Measurements from ENCODE around the gene PBX1.
A peak's percentile ranks its signal among the peaks of the same experiment; 100 is the strongest.

PBX1 gene

DNA sequence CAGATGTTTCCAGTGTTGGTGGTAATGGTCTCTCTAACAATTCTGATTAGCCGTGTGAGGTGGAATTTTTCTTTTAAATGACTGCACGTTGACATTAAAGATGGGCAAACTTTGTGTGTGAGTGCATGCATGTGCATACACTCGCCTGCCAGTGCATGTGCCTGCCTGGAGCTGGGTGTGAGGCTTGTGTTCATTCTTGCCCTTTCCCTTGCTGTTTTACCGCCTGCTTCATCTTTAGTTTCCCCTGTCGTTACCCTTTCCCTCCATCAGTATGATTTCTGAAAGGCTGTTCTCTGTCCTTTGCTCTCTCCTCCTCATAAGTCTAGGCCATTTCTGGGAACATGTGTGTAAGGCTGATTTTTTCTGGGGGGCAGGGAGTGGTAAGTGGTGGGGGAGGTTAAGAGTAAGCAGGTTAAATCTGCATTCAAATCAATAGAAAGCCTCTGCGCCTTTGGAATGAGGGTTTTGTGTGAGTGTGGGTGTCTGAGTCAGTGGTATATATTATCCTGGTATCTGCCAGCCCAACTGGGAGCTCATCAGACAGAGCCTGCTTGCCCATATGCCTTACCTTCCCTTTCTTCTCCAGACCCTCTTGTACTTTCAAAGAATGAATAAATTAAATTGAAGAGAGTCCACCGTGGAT is 112.5 kb downstream of the PBX1 start:
- no peak for DNase-seq

GRCh38 chr1:164671966-164672571 is 113.1 kb downstream of the PBX1 start:
- no peak for DNase-seq

GRCh38 chr1:164672588-164672987 is 113.6 kb downstream of the PBX1 start:
- DNase-seq: no peak

DNA sequence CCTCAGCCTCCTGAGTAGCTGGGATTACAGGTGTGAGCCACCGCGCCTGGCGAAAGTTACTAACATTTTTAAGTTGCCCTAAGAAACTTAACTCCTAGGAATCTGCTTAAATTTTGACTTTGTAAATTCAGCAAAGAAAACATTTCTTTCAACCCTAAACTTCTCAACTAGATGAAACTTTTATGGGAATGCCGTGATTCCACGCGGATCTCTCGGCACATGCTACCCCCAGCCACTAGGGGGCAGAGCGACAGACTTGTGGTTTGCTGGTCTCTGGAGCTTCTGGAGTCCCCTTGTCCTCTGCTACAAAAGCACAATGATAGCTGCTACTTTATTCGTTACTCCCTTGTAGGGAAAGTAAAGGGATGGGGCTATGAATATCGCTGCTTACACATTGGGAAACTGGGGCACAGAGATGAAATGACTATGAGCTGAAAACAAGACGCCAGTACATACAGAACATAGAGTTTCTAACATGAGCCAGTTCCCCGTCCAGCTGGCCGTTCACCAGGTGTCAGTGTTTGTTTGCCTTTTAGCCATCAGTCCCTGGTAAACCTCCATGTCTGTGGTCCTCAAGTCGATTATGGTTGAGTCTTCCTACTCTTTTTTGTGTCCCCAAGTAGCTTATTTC is 114.7 kb downstream of the PBX1 start:
- peak; percentile 43 for DNase-seq

- no peak for DNase-seq
These were observed 116.4 kb downstream of the PBX1 start for GRCh38 chr1:164675342-164675904.

DNA sequence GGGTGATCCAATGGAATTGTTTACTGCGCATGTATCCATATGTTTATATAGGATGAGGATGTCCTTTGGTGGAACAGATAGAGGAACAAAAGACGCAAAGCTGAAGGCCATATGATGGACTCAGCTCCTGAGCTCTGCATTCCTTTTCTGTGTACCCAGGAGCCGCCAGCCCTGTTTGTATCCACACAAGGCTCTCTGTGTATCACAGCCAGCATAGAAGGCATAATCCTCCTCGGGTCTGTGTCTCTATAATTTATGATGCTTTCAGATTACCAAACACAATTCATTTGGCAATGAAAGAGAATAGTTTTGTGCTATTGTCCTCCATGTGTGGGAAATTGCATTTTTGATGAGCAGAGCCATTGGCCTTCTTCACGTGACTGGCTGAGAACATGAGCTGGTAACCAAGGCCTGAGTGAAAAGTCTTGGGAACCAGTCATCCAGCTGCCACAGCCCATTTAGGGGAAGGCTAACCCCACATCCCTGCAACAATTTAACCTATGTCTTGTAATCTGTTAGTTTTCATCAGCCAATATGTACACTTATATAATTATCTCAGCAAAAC is 119.2 kb downstream of the PBX1 start:
- no peak for DNase-seq

DNA sequence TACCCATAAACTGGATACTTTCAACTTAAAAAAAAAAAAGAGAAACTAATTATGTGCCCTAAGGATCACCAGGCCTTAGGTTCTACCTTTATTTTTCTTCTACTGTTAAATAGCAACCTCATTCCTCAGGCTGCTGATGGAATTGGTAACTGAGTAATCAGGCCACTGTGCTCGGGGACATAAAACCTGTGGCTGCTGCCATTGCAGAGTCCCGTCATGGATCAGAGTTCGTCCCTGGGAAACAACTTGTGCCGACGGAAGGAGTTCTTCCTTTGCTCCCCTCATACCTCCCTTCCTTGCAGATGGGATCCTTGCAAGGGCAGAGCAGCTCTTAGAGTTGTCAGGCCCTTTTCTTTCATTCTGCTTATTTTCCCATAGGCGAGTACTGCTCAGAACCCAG is 123.6 kb downstream of the PBX1 start:
- DNase-seq: no peak

DNA sequence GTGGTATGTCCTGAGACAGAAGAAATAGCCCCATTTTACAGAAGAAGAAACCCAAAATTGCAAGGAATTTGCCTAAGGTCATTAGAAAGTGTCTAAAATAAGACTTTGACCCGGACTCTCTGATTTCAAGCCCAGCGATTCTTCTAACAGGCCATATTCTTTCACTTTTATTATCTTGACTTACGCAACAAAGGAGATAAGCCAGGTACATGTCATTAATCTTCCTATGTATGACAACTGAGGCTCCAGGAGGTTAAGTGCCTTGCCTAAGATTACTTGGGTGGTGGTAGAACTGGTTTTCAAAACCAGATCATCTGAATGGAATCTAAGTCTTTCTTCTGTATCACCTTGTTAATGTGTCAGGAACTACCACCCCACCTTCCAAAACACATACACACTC is 124.3 kb downstream of the PBX1 start:
- no peak for DNase-seq

DNA sequence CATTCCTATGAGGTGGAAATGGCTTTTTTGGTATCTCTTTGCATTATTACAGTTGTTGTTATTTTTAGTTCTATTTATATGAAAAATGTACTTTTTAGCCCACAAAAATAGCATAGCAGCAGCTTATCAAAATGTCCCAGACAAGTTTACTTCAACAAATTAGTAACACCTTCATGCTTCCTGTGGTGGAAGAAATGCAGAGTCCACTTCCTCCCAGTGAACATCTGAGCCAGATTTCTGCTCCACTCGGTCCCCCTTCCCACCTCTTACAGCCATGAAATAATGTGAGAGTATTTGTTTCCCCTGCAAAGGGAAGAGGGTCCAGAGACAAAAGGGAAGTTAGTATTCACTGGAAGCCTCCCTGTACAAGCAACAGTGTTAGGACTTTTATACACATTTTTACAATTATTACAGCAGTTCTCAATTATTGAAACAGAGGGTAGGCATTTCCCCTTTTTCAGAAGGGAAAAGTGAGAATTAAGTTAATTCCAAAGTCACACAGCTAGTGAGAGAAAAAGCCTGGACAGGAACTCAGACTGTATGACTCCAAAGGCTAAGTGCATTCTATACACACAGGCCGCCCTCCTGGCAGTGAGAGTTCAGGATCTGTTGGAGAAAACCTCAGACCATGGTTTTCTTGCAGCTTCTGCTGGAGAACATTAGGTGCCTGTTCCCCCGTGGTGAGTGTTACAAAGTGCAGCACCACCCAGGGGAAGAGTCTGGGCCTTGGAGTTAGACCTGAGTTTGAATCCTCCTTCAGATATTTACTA is 126.5 kb downstream of the PBX1 start:
- no peak for DNase-seq

DNA sequence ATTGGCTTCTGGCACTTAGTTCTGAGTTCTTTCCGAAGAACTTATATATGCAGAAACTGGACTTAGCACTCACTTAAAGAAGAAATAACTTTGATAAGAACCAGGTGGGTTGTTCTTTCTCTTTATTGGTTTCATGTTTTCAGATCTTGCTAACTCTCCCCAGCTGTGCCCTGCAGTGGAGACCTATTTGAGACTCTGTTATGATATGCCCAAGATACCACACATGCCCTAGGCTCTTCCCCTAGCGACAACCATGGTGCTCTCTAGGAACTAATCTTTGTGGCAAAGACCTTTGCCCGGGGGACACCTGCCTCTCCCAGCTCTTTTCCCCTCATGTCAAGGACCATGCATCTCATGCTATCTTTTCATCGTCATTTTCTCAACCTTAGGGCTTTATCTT is 128.8 kb downstream of the PBX1 start:
- DNase-seq: no peak

DNA sequence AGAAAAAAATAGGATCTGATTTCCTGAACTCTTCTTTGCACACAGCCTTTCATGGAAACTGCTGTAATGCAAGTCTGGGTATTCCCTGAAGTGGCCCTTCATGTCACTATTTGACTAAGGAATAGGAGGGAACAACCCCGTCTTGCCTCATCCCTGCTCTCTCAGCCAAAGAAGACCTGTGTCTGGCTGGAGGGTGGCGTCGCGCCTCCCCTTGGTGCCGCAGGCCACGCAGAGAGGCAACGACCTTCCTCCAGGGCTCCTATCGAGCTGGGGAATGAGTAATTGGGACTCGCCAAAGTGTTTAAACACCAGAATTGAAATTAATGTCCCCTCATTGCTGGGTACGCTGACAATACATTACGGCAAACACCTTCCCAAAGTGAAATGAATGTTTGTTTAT is 129.8 kb downstream of the PBX1 start:
- DNase-seq: no peak

GRCh38 chr1:164689672-164690511 is 130.9 kb downstream of the PBX1 start:
- no peak for DNase-seq

DNA sequence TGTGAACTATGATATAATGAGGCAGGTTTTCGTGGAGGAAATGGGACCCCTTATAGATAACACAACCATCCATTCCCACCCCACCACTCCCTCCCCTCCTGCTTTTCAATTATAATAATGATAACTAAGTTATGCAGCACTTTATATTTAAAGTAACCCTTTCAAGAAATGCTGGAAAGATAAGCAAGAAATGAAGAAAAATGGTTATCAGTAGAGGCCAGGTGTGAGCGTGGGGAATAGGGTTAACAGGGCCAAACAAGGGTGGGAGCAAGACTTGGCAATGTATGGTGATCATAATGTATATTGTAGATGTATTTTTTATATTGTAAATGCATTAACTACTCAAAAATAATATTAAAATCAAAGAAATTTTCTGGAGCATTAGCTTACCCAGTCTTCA is 133.4 kb downstream of the PBX1 start:
- DNase-seq: no peak

DNA sequence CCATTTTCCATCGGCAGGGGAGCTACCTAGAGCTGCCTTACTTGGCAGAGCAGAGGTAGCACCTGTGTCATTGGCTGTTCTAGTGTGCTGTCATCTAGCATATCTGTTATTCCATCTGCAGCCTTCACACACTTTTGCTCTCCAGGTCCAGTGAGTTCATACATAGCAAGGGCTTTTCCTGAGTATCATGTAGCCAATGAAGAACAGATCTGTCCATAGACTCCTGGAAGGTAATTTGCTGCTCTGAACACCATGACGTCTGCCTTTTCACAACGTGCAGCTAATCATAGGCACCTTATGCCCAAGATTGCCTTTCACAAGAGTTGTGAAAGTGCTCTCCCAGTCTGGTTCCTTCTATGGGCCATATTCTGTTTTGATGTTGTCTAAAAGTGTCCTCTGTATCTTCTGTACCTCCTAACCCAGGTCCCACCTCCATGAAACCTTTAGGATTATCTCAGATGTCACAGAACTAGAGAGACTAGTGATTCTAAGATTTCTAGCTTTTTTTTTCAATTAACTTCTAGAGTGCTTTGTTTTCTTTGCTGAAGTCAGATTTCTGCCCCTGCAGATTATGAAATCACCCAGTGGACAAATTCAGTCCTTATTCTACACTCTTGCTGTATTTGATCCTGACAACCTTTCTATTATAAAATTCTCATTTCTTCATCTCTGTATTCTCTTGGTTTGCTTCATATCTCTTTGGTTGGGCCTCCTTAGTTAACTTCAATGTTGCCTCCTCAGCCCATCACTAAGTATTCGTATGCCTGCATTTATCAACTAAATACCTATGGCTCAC is 134.8 kb downstream of the PBX1 start:
- DNase-seq: no peak

GRCh38 chr1:164694505-164694904 is 135.5 kb downstream of the PBX1 start:
- no peak for DNase-seq

DNA sequence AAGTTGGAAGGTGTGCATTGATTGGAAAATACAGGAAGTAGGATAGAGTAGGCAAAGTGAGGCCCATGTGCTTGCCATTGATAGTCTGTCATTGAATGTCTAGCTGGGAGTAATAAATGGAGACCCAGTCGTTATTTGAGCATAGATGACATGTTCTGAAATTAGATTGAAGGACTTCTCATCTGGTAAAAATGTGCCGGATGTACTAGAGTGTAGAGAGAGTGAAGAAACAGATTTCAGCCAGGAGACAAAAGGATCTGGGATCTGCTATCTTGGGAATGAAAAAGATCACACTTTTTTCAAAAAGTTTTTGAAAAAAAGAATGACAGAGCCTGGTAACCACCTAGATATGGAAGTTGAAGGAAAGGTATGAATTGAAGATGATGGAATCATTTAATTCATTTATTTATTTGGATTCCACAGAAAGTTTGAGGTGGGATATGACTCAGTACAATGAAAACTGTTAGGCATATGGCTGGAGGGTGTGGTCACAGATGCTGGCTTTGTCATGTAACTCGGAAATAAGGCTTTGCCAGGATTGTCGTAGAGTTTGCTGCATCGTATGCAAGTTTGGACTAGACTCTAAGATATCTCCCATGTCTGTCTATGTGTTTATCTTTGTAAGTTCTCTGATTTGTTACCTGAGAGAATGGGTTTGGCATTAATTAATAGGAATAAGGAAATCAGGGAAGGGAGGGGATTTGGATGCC is 137.1 kb downstream of the PBX1 start:
- no peak for DNase-seq

GRCh38 chr1:164699815-164700491 is 141.0 kb downstream of the PBX1 start:
- no peak for DNase-seq

- DNase-seq: no peak
These were observed 141.7 kb downstream of the PBX1 start for GRCh38 chr1:164700683-164701082.

DNA sequence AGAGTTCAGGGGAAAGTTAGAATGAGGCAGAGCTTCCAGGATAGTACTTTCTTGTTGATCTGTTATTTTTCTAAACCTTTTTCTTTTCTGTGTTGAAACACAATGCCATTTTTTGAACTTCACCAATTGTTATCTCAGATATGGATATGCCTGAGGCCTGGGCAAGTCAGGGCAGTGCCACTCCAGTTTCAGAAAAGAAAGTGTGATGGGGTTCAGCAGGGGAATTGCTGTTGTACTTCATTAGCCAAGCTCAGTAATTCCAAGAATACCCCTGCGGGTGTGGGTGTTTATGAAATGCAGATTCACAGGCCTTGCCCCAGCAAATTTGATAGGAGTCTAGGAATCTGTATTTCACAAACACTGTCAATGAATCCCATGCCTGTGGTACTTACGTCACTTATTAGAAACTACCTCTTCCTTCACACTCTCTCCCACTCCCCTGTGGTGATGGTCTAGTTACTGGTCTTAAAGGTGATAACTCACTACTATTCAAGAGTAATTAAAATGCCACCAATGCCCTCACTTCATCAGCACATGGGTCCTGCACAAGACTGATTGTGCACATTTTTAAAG is 142.3 kb downstream of the PBX1 start:
- DNase-seq: no peak

DNA sequence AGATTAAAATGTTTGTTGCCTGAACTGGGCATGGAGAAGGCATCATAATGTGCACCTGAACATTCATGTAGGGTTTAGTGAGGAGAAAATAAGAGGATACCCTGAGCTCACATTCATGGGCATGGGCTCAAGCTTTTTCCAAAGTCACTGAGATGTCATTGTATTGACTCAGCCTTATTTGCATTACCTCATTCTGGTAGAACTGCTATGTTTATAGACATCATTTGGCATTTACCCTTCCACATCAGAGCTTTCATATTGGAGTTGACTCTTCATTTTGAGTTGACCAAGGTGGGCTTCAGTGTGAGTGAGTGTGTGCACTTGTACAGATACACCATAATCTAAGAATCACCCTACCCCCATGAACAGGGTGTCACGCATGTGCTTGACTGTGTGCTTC is 143.2 kb downstream of the PBX1 start:
- no peak for DNase-seq

Measured in RPMI8226 (cell line).